Stimulated activated naive CD8-positive, alpha-beta T cell treated with anti-CD3 and anti-CD28 coated beads, Interleukin-15, Interleukin-2, amounts not matched to agents 100 U/mL and 50 U/mL, for 24 hours (primary cell): ENCODE data around the gene ORC1.

Experiments used
- ATAC-seq: fragments of 150-1000 bp; cut with Tn5 transposase; one replicate; pipeline ENCODE4 v1.10.0; 2021
- DNase-seq: peaks from one replicate; pipeline ENCODE4 v3.0.0; 2021

ORC1 gene

DNA sequence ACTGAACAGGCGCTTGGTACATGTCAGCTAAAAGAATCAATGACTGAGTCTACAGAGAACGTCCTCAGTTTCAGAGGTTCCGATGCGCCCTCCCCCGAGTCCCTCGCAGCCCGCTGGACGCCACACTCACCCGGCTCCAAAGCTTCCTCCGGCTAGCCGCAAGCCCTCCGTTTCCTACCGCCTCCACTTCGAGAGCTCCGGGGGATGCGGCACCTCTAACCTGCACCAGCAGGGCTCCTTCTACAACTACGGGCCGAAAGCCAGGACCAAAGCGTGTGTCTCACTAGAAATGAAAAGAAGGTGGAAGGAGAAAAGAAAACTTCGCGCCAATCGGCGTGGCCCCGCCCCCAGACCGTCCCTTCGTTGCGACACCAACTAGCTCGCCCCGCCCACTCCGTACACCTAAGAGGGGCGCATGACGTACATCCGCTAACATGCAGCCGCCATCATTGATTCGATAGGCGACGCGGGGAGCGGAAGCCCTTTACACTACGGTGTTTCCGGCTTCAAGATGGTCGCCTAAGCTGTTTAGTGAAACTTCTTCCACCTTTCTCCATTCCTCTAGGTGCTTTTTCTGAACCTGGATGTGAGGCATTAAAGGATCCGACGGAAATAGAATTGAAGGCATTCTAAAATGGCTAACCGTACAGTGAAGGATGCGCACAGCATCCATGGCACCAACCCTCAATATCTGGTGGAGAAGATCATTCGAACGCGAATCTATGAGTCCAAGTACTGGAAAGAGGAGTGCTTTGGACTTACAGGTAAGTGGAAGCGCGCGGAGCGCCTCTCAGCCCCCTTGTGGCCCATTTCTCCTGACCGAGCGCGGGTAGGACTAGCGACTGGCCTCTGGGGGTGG, at the start of gene ORC1, which contains the start of gene PRPF38A:
TSS of gene ORC1 (minus strand) at position 308 of the 859 bp plus-strand sequence. CDS start 2,200 bp downstream, outside the sequence.
TSS of gene PRPF38A (plus strand) at position 487 of the 859 bp plus-strand sequence. CDS start at position 635, 148 bp downstream.
- ATAC-seq (peak; percentile 94), DNase-seq (peak; percentile 99)

DNA sequence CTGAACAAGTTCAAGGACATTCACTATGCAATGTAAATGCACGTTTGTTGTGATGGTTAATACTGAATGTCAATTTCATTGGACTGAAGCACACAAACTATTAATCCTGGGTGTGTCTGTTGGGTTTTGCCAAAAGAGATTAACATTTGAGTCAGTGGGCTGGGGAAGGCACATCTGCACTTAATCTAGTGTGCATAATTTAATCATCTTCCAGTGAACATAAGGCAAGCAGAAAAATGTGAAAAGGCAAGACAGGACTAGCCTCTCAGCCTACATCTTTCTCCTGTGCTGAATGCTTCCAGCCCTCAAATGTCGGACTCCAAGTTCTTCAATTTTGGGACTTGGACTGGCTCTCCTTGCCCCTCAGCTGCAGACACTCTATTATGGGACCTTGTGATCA, 40.2 kb upstream of the ORC1 start:
- ATAC-seq: no peak

DNA sequence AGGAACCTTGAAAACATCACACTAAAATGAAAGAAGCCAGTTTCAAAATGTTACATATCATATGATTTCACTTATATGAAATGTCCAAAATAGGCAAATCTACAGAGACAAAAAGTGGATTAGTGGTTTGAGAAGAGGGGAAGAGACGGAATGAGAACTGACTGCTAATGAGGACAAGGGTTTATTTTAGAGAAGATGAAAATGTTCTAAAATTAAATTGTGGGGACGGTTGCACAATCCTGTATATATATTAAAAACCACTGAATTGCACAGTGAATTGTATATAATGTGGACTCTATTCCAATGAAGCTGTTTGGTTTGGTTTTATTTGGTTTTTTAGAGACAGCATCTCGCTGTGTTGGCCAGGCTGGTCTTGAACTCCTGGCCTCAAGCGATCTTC, 35.8 kb upstream of the ORC1 start:
- ATAC-seq: no peak
- DNase-seq: no peak

More for the DNA sequence above, 40.2 kb upstream of the ORC1 start:
- no peak for DNase-seq

DNA sequence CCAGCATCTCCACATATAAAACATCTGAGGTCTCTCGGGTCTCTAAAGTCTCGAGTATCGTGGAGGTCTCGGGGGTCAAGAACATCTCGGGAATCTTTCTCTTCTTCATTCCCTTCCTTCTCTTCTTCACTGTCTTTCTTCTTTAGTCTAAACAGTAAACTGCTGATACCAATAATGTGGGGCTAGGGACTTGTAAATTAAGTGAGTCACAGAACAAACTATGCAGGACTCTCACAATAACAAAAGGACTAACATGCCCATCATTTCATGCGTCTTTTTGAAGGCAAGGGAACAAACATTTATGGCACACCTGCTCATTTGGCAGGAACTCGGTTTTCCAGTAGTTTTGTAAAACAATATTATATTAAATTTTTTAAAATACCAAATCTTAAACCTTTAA, 32.6 kb upstream of the ORC1 start:
- DNase-seq: no peak

DNA sequence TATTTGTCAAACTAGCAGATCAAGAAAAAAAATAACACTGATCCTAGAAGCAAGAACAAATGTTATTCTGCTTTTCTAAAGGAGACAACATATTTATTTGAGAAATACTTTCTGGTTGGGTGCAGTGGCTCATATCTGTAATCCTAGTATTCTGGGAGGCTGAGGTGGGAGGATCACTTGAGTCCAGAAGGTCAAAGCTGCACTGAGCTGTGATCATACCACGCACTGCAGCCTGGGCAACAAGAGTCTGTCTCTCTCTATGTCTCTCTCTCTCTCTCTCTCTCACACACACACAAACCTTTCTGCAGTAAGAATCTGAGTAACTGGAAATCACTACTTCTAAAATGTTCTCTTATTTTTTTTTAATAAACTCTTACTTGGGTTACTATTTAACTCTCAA, 31.4 kb upstream of the ORC1 start:
- ATAC-seq (no peak), DNase-seq (no peak)

More for the DNA sequence above, 32.6 kb upstream of the ORC1 start:
- no peak for ATAC-seq

DNA sequence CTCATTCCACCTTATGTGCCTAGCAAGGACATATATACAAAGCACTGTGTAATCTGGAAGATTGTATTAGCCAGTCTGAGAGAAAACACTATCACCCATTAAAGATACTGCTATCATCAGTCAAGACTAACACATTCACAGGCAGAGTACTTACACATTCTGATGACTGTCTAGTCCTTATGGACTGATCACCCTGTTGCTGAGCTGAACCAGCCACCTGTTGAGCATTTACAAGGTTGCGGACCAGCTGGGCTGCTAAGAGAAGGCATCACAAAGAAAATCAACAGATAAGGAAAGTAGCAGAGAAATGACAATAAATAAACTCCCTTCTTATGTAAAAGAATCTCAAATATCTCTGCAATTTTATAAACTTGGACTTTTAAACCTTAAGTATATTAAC, 31.0 kb upstream of the ORC1 start:
- DNase-seq (no peak), ATAC-seq (no peak)

DNA sequence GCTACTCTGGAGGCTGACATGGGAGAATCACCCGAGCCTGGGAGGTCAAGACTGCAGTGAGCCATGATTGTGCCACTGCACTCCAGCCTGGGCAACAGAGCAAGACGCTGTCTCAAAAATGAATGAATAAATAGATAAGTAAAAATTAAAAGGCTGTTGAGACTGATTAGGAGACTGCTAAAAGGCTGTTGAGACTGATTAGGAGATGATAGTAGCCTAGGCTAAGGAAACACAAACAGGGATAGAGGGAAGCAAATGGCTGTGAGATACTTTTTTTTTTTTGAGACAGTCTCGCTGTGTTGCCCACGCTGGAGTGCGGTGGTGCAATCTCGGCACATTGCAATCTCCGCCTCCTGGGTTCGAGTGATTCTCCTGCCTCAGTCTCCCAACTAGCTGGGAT, 28.6 kb upstream of the ORC1 start:
- DNase-seq: no peak
- no peak for ATAC-seq

DNA sequence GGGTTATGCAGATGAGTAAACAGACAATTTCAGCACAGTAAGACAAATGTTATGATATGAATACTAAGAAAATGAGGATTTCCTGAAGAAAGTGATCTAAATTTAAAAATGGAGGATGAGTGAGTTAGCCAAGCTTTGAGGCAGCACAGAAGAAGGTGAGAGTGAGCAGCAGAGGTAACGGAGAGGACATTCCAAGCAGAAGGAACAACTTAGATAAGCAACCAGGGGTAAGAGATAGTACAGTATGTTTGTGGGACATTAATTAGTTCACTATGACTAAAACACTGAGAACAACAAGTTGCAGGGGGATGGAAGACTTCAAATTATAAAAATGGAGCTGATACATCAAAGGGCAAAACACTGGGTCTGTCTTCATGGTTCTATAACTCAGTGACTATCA, 22.9 kb upstream of the ORC1 start:
- ATAC-seq: no peak
- DNase-seq: no peak

DNA sequence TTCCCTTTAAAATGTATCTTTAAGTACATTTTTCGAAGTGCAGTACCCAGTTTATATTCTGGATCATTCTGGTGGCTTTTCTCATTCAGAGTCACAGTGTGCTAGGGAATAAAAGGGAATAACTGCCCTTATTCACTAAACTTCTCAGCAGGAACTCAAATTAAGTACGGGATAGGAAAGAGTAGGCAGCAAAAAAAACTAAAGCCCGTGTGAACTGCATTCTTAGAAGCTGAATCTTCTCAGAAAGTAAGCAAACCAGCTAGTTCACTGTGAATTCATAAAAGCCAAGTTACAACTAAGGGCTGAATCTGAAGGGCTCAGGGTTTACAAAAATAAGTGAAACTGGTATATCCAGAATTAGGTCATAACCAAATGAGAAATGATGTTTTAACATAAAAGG, 22.1 kb upstream of the ORC1 start:
- no peak for ATAC-seq
- no peak for DNase-seq

DNA sequence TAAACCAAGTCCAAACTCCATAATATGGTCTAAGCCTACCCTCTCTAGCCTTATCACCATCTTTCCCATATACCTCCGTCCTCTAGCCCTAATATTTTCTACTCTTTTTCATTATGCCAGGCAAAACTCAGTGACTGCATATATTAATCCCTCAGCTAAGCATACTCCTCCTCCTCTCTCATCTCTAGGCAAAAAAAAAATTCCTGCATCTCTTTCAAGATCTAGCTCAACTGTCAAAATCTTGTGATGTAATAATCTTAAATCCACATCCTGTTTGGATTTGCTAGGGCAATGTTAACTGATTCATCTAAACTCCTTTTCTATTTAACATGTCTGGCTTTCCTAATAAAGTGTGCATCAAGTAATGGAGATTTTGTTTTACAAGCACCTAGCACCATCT, 20.6 kb upstream of the ORC1 start:
- DNase-seq: no peak
- no peak for ATAC-seq

DNA sequence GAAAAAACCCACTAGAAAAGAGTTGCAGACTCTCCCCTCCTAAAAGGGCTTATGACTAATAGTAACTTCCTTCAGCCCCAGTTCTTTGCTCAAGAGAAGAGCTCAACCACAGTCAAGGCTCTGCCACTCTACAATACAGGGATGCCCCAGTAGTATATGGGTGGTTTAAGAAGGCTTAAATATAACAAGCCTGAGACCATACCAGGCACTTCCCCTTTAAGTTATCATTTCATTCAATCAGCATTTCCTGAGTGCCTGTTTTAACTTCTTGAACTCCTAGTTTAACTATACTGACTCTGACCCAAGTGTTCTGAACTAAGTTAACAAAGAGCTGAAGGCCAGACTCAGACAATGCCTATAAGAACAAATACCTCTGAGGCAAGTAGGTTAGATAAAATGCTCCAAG, 20.0 kb upstream of the ORC1 start:
- DNase-seq: no peak
- ATAC-seq: peak; percentile 95

DNA sequence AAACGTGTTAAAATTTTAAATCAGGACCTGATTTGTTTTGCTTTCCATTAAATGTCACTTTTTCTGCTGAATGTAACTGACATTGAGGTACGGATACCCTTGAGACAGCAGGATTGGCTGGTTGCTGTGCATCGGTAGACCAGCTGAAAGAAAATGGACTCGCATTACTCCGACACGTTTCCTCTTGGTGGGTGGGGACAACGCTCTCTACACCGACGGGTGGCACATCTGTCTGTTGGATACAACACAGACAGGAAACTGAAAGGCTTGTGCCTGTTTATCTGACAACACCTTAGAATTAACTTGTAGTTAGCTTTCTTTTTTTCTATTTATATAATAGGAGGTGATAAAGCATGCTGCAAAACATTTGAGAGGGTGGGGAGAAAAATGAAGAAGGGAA, 19.5 kb upstream of the ORC1 start:
- ATAC-seq (peak; percentile 92), DNase-seq (peak; percentile 56)

DNA sequence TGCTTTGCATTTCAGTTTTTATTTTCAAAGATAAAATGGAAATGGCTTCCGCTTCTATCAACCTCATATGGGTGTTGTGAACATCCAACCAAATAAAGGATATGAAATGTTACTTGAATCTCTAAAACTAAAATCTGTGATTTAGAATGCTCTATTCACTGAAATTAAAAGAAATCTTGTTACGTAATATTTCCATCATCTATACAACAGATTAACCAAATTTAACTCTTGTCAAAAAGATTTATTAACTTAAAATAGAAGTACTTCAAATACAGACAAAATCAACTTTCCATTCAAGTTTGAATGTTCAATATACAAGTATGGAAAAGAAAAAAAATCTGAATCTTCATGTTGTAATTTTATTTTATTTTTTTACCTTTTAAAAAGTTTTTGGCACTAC, 18.8 kb upstream of the ORC1 start:
- DNase-seq: no peak
- ATAC-seq: no peak

DNA sequence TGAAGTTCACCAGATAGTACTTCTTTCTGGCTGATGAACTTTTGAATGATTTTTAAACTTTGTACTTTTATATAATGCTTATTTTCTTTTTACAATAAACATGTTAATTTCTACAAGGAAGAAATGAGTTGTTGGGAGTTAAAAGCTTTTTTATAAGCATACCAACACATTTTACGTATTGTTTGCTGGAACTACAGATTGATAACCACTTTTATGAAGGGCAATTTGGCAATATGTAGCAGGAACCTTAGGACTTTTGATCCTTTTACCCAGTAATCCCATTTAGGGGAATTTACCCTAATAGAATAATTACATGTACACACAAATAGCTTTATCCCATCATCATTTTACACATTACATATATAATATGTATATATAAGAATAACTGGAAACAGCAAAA, 16.5 kb upstream of the ORC1 start:
- ATAC-seq (no peak), DNase-seq (no peak)

DNA sequence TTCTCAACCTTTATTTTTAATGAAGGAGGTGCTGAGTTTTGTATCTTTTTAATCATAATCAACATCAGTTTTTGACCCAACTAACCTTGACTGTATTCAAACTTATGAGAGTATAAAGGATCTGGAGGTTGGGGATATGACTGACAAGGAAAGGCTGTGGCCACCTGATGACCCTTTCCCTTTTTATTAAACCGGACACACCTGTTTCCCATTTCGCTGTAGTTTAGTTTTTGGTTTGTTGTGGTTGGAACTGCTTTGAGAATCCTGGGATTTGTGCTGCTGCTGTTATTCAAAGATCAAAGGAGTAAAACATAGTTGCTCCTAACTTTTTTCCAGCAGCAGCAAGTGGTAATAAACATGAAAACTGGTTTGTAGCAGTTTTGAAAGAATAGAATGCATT, 12.6 kb upstream of the ORC1 start:
- DNase-seq (no peak), ATAC-seq (no peak)

DNA sequence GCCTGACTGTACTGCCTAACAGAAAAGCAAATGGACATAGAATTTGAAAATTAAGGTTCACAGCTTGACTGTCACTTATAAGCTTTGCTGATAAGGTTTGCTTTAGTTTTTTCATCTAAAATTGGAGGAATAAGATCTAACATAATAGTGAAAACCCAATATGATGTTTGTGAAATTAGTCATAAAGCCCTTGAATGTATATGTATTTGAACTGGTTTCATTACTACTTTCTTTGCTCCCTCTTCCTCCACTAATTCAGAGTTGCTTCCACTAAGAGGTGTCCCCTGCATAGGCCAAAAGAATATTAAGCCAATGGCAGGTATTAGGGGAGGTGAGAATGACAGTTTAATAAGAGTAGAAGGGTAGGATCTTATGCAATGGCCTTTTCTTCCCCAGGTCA, 10.7 kb upstream of the ORC1 start:
- ATAC-seq (no peak), DNase-seq (no peak)

DNA sequence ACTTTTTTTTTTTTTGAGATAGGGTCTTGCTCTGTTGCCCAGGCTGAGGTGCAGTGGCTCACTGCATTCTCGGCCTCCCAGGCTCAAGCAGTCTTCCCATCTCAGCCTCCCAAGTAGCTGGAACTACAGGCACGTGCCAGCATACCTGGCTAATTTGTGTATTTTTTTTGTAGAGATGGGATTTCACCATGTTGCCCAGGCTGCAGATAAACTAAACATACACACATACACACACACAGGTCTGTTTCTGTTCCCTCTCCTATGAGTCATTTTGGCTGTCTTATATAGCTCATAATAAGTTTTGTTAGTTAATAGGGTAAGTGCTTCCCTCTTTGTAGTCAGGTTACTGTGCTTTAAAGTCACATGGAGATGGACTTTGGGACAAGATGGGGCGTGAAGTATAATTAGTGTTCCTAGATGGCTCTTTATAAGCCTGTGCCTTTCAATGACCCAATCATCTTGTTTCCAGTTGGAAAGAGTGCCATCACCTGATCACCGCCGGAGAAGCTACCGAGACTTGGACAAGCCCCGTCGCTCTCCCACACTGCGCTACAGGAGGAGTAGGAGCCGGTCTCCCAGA, 9.3 kb upstream of the ORC1 start:
- DNase-seq (no peak), ATAC-seq (no peak)

DNA sequence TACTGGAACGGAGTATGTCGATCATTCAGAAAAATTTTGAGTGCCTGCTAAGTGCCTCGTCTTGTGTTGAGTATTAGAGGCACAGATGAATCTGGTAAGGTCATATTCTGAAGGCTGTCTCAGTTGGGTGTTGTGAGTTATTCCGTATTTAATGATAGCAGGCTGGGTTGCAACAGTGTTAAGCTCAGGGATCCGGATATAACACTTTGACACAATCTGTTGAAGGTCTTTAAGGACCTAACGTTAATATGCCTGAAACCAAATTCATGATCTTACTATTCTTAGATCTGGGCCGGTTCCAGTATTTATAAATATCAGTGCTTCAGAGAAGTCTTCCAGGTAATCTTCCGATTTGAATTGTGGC, 734 bp upstream of the ORC1 start:
- no peak for ATAC-seq
- DNase-seq: no peak

DNA sequence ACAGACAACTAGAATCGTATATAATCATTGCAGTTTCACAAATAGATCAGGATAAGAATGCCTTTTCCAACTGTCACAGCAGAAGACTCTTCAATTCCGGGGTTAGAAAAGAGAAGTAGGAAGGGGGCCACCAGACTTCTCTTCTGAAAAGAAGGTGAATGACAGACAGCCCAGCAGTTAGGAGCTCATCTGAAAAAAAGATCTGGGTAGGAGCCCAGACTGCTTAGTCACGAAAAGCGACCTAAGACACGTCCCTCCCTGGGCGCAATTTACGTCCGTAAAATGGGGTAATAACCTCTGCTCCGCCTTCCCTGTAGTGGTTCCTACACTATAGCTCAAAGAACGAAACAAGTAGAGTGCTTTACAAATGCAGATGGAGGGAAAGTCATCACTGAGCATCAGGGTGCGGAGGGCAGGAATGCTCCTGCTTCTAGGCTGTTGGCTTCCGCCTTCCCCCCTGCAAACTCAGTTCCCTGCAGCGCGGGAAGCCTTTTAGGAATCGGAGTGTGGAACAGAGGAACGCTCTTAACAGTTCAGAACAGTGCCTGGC, 582 bp downstream of the ORC1 start:
- DNase-seq: peak; percentile 53
- ATAC-seq: peak; percentile 61

DNA sequence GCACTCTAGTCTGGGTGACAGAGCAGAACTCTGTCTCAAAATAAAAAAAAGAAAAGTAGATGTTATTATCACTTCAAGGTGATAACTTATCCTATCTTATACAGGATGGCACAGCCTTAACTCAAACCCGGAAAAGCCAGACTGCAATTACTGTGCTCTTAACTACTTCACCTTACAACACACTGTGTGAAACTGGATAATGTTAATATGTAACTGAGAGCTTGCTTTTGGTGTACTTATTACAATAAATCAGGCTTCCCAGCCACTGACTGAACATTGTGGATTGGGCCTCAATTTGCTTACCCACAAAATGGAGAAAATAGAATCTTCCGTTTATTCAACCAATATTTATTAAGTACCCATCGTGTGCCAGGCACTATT, 1.4 kb downstream of the ORC1 start:
- DNase-seq (no peak), ATAC-seq (no peak)

DNA sequence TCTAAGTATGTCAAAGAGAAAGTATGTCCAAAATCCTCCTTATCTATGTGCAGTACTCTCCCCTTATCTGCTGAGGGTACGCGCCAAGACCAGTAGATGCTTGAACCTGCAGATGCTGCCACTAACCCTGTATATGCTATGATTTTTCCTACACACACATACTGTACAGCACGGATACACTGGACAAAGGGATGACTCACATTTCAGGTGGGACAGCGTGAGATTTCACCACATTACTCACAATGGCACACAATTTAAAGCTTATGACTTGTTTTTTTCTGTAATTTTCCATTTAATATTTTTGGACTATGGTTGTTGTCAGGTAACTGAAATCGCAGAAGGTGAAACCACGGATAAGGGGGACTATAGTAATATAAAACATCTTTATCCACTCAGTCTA, 4.1 kb downstream of the ORC1 start:
- DNase-seq (no peak), ATAC-seq (no peak)

DNA sequence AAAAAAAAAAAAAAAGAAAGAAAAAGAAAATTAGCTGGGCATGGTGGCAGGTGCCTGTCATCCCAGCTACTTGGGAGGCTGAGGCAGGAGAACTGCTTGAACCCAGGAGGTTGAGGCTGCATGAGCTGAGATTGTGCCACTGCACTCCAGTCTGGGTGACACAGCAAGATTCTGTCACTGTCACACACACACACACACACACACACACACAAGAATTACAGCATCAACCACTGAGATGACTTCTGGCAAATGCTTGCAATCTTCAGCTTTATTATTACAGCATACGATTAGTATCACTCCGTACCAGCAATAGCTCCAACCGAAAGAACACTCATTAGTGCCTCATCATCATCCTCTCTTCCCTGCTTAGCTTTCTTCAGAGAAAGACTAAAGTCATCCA, 4.6 kb downstream of the ORC1 start:
- DNase-seq: no peak
- no peak for ATAC-seq

DNA sequence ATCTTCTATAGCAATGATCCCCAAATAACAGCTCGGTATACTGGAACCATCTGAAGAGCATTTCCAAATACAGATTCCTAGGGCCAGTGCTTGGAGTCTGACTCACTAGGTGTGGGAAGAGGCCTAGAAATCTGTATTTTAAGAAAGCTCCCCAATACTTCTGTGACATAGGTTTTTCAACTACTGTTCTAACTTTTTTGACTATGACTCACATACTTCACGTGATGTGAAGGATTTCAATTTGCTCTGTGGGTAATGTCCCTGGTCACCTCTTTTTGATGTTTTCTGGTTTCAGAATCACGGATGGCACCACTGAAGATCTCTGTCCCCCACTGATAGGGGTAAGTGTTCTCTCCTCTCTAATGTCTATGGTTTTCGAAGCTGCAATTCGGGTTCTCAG, 11.0 kb downstream of the ORC1 start:
- DNase-seq (no peak), ATAC-seq (no peak)

DNA sequence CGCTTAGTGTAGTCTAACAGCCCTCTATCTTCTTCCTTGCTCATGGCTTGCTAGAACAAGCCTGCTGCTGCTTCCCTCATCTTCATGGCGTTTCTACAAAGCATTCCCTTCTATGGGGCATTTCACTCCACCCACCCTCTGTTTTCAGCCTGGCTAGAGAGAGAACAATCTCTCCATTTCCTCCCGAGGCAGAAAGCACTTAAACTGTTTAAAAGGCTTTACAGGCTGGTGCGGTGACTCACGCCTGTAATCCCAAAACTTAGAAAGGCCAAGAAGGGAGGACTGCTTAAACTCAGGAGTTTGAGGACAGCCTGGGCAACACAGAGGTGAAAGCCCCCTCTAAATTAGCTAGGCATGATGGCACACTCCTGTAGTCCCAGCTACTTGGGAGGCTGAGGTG, 17.8 kb downstream of the ORC1 start:
- no peak for ATAC-seq
- DNase-seq: no peak
